Measurements from ENCODE around the gene DNAJB8. TPM values are rescaled to one million over a fixed set of nuclear protein-coding genes. Genes with fewer than 3 reads are reported as not detected.

DNAJB8 gene
- total RNA-seq, 1 experiment from 2014 or later, result not detected

GRCh38 chr3:128495435-128495970 is 28.8 kb upstream of the DNAJB8 start:
- DNase-seq (ENCODE audit: low spot score), result no peak
- TF ChIP-seq CTCF (conservative IDR thresholded peaks at IDR 0.05; ENCODE audit: low read depth, low read length) (no peak), EZH2 (IDR thresholded peaks at IDR 0.05; ENCODE audit: borderline replicate concordance, low read depth, low read length, poor library complexity, severe bottlenecking) (no peak)
- Histone ChIP-seq H3K36me3 (ENCODE audit: insufficient read depth, low read length, poor library complexity, severe bottlenecking) (no peaks in the 10 kb centered on the region), H3K4me1 (ENCODE audit: insufficient read depth, low read length, poor library complexity, severe bottlenecking) (peaks cover 10% of the 10 kb centered on the region), H3K9me3 (ENCODE audit: low read depth, low read length, poor library complexity, severe bottlenecking) (no peaks in the 10 kb centered on the region), H3K4me3 (ENCODE audit: low read depth, low read length, poor library complexity, severe bottlenecking) (no peak overlapping the region), H3K27ac (ENCODE audit: low read depth, low read length, poor library complexity, severe bottlenecking) (no peak overlapping the region), H3K27me3 (replicated peaks; ENCODE audit: insufficient read depth, low read depth, low read length, poor library complexity) (peaks cover 13% of the 10 kb centered on the region)
- intact Hi-C loops (cut with micrococcal nuclease; ENCODE audit: unreplicated experiment), result loop anchor here (5.0 kb wide), 1 partner anchor 418 kb away; no protein-coding TSS in a partner anchor
- BruUV-seq (replicated peaks), result no TSS peak
- POLR2A ChIA-PET (ENCODE audit: low non-redundant PET), result no interaction called here
- CTCF ChIA-PET, result no interaction called here

GRCh38 chr3:128494367-128494650 is 27.6 kb upstream of the DNAJB8 start:
- intact Hi-C loops (cut with micrococcal nuclease; ENCODE audit: unreplicated experiment), result loop anchor here (5.0 kb wide), 1 partner anchor 67 kb away; no protein-coding TSS in a partner anchor
- ChIA-PET POLR2A (ENCODE audit: low non-redundant PET) (no interaction called here), CTCF (no interaction called here)
- Histone ChIP-seq H3K4me1 (ENCODE audit: insufficient read depth, low read length, poor library complexity, severe bottlenecking) (peaks cover 13% of the 10 kb centered on the region), H3K27ac (ENCODE audit: low read depth, low read length, poor library complexity, severe bottlenecking) (no peak overlapping the region), H3K4me3 (ENCODE audit: low read depth, low read length, poor library complexity, severe bottlenecking) (no peak overlapping the region), H3K27me3 (replicated peaks; ENCODE audit: insufficient read depth, low read depth, low read length, poor library complexity) (peaks cover 13% of the 10 kb centered on the region), H3K9me3 (ENCODE audit: low read depth, low read length, poor library complexity, severe bottlenecking) (no peaks in the 10 kb centered on the region), H3K36me3 (ENCODE audit: insufficient read depth, low read length, poor library complexity, severe bottlenecking) (no peaks in the 10 kb centered on the region)
- BruUV-seq (replicated peaks), result no TSS peak
- DNase-seq (ENCODE audit: low spot score), result no peak
- no peak for TF ChIP-seq CTCF (conservative IDR thresholded peaks at IDR 0.05; ENCODE audit: low read depth, low read length)
- TF ChIP-seq EZH2 (IDR thresholded peaks at IDR 0.05; ENCODE audit: borderline replicate concordance, low read depth, low read length, poor library complexity, severe bottlenecking), result no peak

GRCh38 chr3:128493570-128494366 is 27.1 kb upstream of the DNAJB8 start:
- no peak for DNase-seq (ENCODE audit: low spot score)
- no peaks in the 10 kb centered on the region for H3K36me3 ChIP-seq (ENCODE audit: insufficient read depth, low read length, poor library complexity, severe bottlenecking)
- peaks cover 13% of the 10 kb centered on the region for H3K27me3 ChIP-seq (replicated peaks; ENCODE audit: insufficient read depth, low read depth, low read length, poor library complexity)
- intact Hi-C loops (cut with micrococcal nuclease; ENCODE audit: unreplicated experiment), result loop anchor here (5.0 kb wide), 1 partner anchor 66 kb away; no protein-coding TSS in a partner anchor
- BruUV-seq (replicated peaks), result no TSS peak
- ChIA-PET POLR2A (ENCODE audit: low non-redundant PET) (no interaction called here), CTCF (no interaction called here)
- TF ChIP-seq EZH2 (IDR thresholded peaks at IDR 0.05; ENCODE audit: borderline replicate concordance, low read depth, low read length, poor library complexity, severe bottlenecking), result no peak
- no peak for TF ChIP-seq CTCF (conservative IDR thresholded peaks at IDR 0.05; ENCODE audit: low read depth, low read length)
- H3K4me3 ChIP-seq (ENCODE audit: low read depth, low read length, poor library complexity, severe bottlenecking), result no peak overlapping the region
- H3K27ac ChIP-seq (ENCODE audit: low read depth, low read length, poor library complexity, severe bottlenecking), result no peak overlapping the region
- H3K4me1 ChIP-seq (ENCODE audit: insufficient read depth, low read length, poor library complexity, severe bottlenecking), result peaks cover 13% of the 10 kb centered on the region
- no peaks in the 10 kb centered on the region for H3K9me3 ChIP-seq (ENCODE audit: low read depth, low read length, poor library complexity, severe bottlenecking)

All from A673 (cell line).